IMR-90 (cell line): ENCODE results near the gene PCGF2. TPM values are rescaled to one million over a fixed set of nuclear protein-coding genes. Genes with fewer than 3 reads are reported as not detected.
"Not testable (repeated sequence)": the region's sequence is repeated elsewhere in the genome, so short reads cannot be mapped to it uniquely, and the experiment has no call there.

ENCODE experiments used
- ATAC-seq: fragments of 200-7000 bp; cut with Tn5 transposase; 2 replicates; pipeline ENCODE4 v1.9.1; 2020; ENCODE audit warnings: low read depth, mild to moderate bottlenecking, moderate library complexity
- BruUV-seq: library from RNA; stranded (reverse); fragments of 400-500 nt; replicated peaks from 2 replicates; lab custom pipeline; 2021; lab: Mats Ljungman, UMichigan
- CTCF ChIA-PET: fragments of 300-600 bp; formaldehyde crosslinking; extraction: SDS; loops from one replicate; lab custom pipeline; 2021; ENCODE audit warnings: antibody characterized with exemption; lab: Yijun Ruan, JAX
- POLR2A ChIA-PET: fragments of 300-600 bp; sonication (Branson Sonifier 250); formaldehyde crosslinking; loops from one replicate; lab custom pipeline; 2022; ENCODE audit warnings: antibody characterized with exemption; ENCODE audit not compliant: unreplicated experiment; lab: Charles Lee
- DNase-seq: peaks from one replicate; pipeline ENCODE4 v3.0.0; 2013
- H2AFZ ChIP-seq: replicated peaks from 2 replicates; pipeline ENCODE3; 2013; ENCODE audit warnings: low read length, mild to moderate bottlenecking; ENCODE audit not compliant: poor library complexity
- H2AK5ac ChIP-seq: 2 replicates; pipeline ENCODE4 v1.6.1; 2013; ENCODE audit warnings: low read depth, low read length, inconsistent platforms
- H2AK9ac ChIP-seq: replicated peaks from 2 replicates; pipeline ENCODE3; 2013; ENCODE audit warnings: mild to moderate bottlenecking, low read depth, low read length, moderate library complexity; ENCODE audit not compliant: poor library complexity
- H2BK120ac ChIP-seq: 2 replicates; pipeline ENCODE4 v1.6.1; 2013; ENCODE audit warnings: low read depth, low read length, inconsistent platforms
- H2BK15ac ChIP-seq: 3 replicates; pipeline ENCODE4 v1.6.1; 2013; ENCODE audit warnings: low read depth, low read length, inconsistent platforms
- H2BK20ac ChIP-seq: 2 replicates; pipeline ENCODE4 v1.6.1; 2013; ENCODE audit warnings: low read depth, mild to moderate bottlenecking, inconsistent platforms, low read length, moderate library complexity
- H2BK5ac ChIP-seq: 2 replicates; pipeline ENCODE4 v1.6.1; 2013; ENCODE audit warnings: mild to moderate bottlenecking, low read depth, low read length, inconsistent platforms; ENCODE audit not compliant: poor library complexity, severe bottlenecking
- H3K14ac ChIP-seq: replicated peaks from 2 replicates; pipeline ENCODE4 v1.6.1; 2013; ENCODE audit warnings: low read depth, low read length, inconsistent platforms
- H3K18ac ChIP-seq: 2 replicates; pipeline ENCODE4 v1.6.1; 2013; ENCODE audit warnings: low read depth, low read length, control low read depth
- H3K23ac ChIP-seq: 2 replicates; pipeline ENCODE4 v1.6.1; 2013; ENCODE audit warnings: low read depth, low read length, inconsistent platforms
- H3K27ac ChIP-seq: 2 replicates; pipeline ENCODE4 v1.5.1; 2013; ENCODE audit warnings: mild to moderate bottlenecking, control low read depth, low read length; ENCODE audit not compliant: insufficient read depth
- H3K27me3 ChIP-seq: 2 replicates; pipeline ENCODE4 v1.6.1; 2013; ENCODE audit warnings: low read length; ENCODE audit not compliant: control insufficient read depth, insufficient read depth
- H3K36me3 ChIP-seq: 2 replicates; pipeline ENCODE4 v1.6.1; 2013; ENCODE audit warnings: low read length, mixed read lengths; ENCODE audit not compliant: control insufficient read depth, insufficient read depth
- H3K4ac ChIP-seq: 2 replicates; pipeline ENCODE4 v1.6.1; 2013; ENCODE audit warnings: low read depth, low read length, inconsistent platforms
- H3K4me1 ChIP-seq: 2 replicates; pipeline ENCODE4 v1.6.1; 2013; ENCODE audit warnings: low read length, mixed read lengths; ENCODE audit not compliant: control insufficient read depth, insufficient read depth
- H3K4me2 ChIP-seq: 2 replicates; pipeline ENCODE4 v1.6.1; 2013; ENCODE audit warnings: low read depth, mild to moderate bottlenecking, control low read depth, low read length, moderate library complexity
- H3K4me3 ChIP-seq: 2 replicates; pipeline ENCODE4 v1.5.1; 2013; ENCODE audit warnings: low read depth, mild to moderate bottlenecking, control low read depth, low read length, moderate library complexity; ENCODE audit not compliant: insufficient read depth
- H3K56ac ChIP-seq: 2 replicates; pipeline ENCODE4 v1.6.1; 2013; ENCODE audit warnings: low read length, inconsistent platforms; ENCODE audit not compliant: insufficient read depth; ENCODE audit errors: extremely low read depth
- H3K79me1 ChIP-seq, 2 experiments: 2 replicates each; pipeline ENCODE4 v1.6.1; 2013; ENCODE audit warnings: low read length in 2 of 2, inconsistent platforms in 1 of 2, low read depth in 1 of 2
- H3K9ac ChIP-seq: 2 replicates; pipeline ENCODE4 v1.6.1; 2013; ENCODE audit warnings: low read depth, low read length, control low read depth
- H3K9me1 ChIP-seq: 2 replicates; pipeline ENCODE4 v1.6.1; 2013; ENCODE audit warnings: low read length, inconsistent platforms; ENCODE audit not compliant: insufficient read depth
- H3K9me3 ChIP-seq: 2 replicates; pipeline ENCODE4 v1.6.1; 2013; ENCODE audit warnings: low read length; ENCODE audit not compliant: control insufficient read depth, insufficient read depth
- H4K20me1 ChIP-seq: 2 replicates; pipeline ENCODE4 v1.6.1; 2013; ENCODE audit warnings: low read length, inconsistent platforms; ENCODE audit not compliant: insufficient read depth
- H4K5ac ChIP-seq: 2 replicates; pipeline ENCODE4 v1.6.1; 2013; ENCODE audit warnings: mild to moderate bottlenecking, low read depth, low read length, control low read depth
- H4K8ac ChIP-seq, 2 experiments: 2 replicates each; pipeline ENCODE4 v1.6.1; 2013; ENCODE audit warnings: low read depth in 2 of 2, low read length in 2 of 2, control low read depth in 1 of 2, inconsistent platforms in 1 of 2
- H4K91ac ChIP-seq: 2 replicates; pipeline ENCODE4 v1.6.1; 2013; ENCODE audit warnings: low read depth, low read length, inconsistent platforms; ENCODE audit not compliant: insufficient read depth
- WGBS, 2 experiments: methylation state at CpG; one replicate each; pipeline versions ENCODE4 v1.1.5 to v1.1.7; 2013; ENCODE audit warnings: missing lambda C conversion rate in 2 of 2; ENCODE audit not compliant: insufficient read length in 1 of 2; ENCODE audit errors: extremely low coverage in 2 of 2; 5-methylcytosine and 5-hydroxymethylcytosine counted together
- dilution Hi-C: fragments of 300-500 bp; cut with HindIII; formaldehyde crosslinking; loops from one replicate; pipeline ENCODE4 v1.14.3; 2018; ENCODE audit warnings: low sequenced_read_pairs; ENCODE audit not compliant: unreplicated experiment
- in situ Hi-C: fragments of 300-500 bp; cut with MboI; formaldehyde crosslinking; loops from 3 replicates; pipeline ENCODE4 v1.14.3; 2019; ENCODE audit warnings: low sequenced_read_pairs, inconsistent platforms, mixed read lengths
- intact Hi-C: fragments of 100-400 bp; cut with micrococcal nuclease; formaldehyde crosslinking; loops from 2 replicates; pipeline ENCODE4 v1.10.0; 2022
- polyA plus RNA-seq, 3 experiments: library from polyadenylated mRNA; depleted of rRNA; stranded (reverse); fragments of >200 nt; gene quantifications; 2 replicates each; pipeline ENCODE4 v1.2.3, GENCODE V29; 2012; ENCODE audit warnings: low replicate concordance in 1 of 3
- total RNA-seq: library from RNA; depleted of rRNA; stranded (reverse); fragments of >200 nt; gene quantifications from 2 replicates; pipeline ENCODE4 v1.2.3, GENCODE V29; 2012
- TF ChIP-seq, protein P1 (sequence below): fragments of 150-350 bp; IDR thresholded peaks from 2 replicates; pipeline ENCODE4 v1.6.1; 2016; ENCODE audit warnings: low read depth, mild to moderate bottlenecking, low read length, moderate library complexity, borderline replicate concordance

PCGF2 gene
- total and polyA plus RNA-seq, 2 of the 4 experiments (the other 2 are of a cell fraction): 1.1 to 18.2 TPM

DNA sequence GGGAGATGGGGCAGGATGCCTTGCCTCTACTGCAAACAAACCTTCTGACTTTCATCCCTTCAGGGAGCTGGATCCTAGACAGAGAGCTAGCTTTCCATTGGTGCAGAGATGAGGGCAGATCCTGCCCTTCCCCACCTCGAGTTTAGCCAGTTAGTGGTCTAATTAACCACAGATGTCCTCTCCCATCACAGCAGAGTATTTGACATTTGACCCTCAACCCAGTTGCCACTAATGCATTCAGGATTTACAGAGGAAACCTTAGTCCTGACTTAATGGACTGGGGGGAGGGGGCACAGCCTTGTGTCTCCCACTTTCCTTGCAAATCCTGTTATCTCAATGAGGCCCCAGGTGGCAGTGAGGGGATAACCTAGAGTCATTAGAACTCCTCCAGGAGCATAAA lies 41.0 kb upstream of the PCGF2 start:
- peaks cover 28 to 73% of the 10 kb centered on the region in 2 experiments for H3K79me1 ChIP-seq
- H4K91ac ChIP-seq: no peak overlapping the region
- no peak overlapping the region for H3K18ac ChIP-seq
- no peak overlapping the region for H3K23ac ChIP-seq
- BruUV-seq: no TSS peak
- no peak overlapping the region for H2AFZ ChIP-seq
- no peak overlapping the region for H2BK20ac ChIP-seq
- CTCF ChIA-PET: no interaction called here
- H3K14ac ChIP-seq: no peak overlapping the region
- H3K9me1 ChIP-seq: peaks cover 9% of the 10 kb centered on the region
- ATAC-seq (peak; percentile 64), DNase-seq (peak; percentile 19)
- no peak overlapping the region for H4K5ac ChIP-seq
- H3K27me3 ChIP-seq: no peaks in the 10 kb centered on the region
- H3K27ac ChIP-seq: no peak overlapping the region
- intact Hi-C loops (no loop called here), dilution Hi-C loops (no loop called here), in situ Hi-C loops (no loop called here)
- POLR2A ChIA-PET: interaction anchor here (0.5 kb wide), 1 partner anchor 10 kb away, joined by 3 read pairs; no protein-coding TSS in a partner anchor
- peaks cover 35% of the 10 kb centered on the region for H4K20me1 ChIP-seq
- H3K56ac ChIP-seq: no peak overlapping the region
- H3K36me3 ChIP-seq: peaks cover 28% of the 10 kb centered on the region
- no peak overlapping the region for H2BK5ac ChIP-seq
- no peak overlapping the region; the same call in 1 of the 2 replicates for H2AK5ac ChIP-seq
- WGBS, 2 experiments: no CpG with 5 or more reads among the region's 1 CpG
- H3K9ac ChIP-seq: no peak overlapping the region
- no peak overlapping the region for H3K4ac ChIP-seq
- H2BK15ac ChIP-seq: no peak overlapping the region
- H3K4me2 ChIP-seq: no peak overlapping the region
- H3K4me3 ChIP-seq: no peak overlapping the region
- TF ChIP-seq, protein P1, sequence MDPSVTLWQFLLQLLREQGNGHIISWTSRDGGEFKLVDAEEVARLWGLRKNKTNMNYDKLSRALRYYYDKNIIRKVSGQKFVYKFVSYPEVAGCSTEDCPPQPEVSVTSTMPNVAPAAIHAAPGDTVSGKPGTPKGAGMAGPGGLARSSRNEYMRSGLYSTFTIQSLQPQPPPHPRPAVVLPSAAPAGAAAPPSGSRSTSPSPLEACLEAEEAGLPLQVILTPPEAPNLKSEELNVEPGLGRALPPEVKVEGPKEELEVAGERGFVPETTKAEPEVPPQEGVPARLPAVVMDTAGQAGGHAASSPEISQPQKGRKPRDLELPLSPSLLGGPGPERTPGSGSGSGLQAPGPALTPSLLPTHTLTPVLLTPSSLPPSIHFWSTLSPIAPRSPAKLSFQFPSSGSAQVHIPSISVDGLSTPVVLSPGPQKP: no peak
- H2BK120ac ChIP-seq: no peak overlapping the region
- peaks cover 9% of the 10 kb centered on the region for H3K4me1 ChIP-seq
- no peaks in the 10 kb centered on the region for H3K9me3 ChIP-seq
- no peak overlapping the region for H4K8ac ChIP-seq
- peak overlapping the region; percentile 5 for H2AK9ac ChIP-seq

DNA sequence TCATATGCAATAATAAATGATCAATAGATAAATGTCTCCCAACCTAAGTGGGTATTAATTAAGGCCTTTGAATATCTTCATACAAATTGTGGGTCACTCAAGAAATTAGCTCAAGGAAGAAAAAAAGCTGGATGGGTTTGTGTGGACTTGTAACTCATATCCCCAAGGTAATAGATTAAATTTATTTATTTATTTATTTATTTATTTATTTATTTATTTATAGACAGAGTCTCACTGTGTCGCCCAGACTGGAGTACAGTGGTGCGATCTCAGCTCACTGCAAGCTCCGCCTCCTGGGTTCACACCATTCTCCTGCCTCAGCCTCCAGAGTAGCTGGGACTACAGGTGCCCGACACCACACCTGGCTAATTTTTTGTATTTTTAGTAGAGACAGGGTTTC lies 39.9 kb upstream of the PCGF2 start:
- CTCF ChIA-PET: not testable (repeated sequence)

More for the DNA sequence above, 39.9 kb upstream of the PCGF2 start:
- H2BK15ac ChIP-seq, H3K14ac ChIP-seq, intact Hi-C loops, H2AFZ ChIP-seq, H3K9me1 ChIP-seq, H3K23ac ChIP-seq, H4K91ac ChIP-seq, DNase-seq, H2AK9ac ChIP-seq, POLR2A ChIA-PET, H3K9me3 ChIP-seq, H4K5ac ChIP-seq, BruUV-seq, H3K4me3 ChIP-seq, H3K27ac ChIP-seq, H3K27me3 ChIP-seq, H2BK120ac ChIP-seq, H2BK5ac ChIP-seq, H2BK20ac ChIP-seq, H3K4me1 ChIP-seq, dilution Hi-C loops, H3K18ac ChIP-seq, H3K4me2 ChIP-seq, H3K4ac ChIP-seq, H4K8ac ChIP-seq, ATAC-seq, H3K56ac ChIP-seq, H2AK5ac ChIP-seq, H3K9ac ChIP-seq, in situ Hi-C loops: not testable (repeated sequence)
- peaks cover 35% of the 10 kb centered on the region for H4K20me1 ChIP-seq
- WGBS, 2 experiments: no CpG with 5 or more reads among the region's 4 CpGs
- peaks cover 35% of the 10 kb centered on the region for H3K36me3 ChIP-seq
- peaks cover 24 to 66% of the 10 kb centered on the region in 2 experiments for H3K79me1 ChIP-seq
